HG03378 (cell line): Measurements from ENCODE around the gene CTPS1.
A peak's percentile ranks its signal among the peaks of the same experiment; 100 is the strongest.

Experiments used
- ATAC-seq: cut with Tn5 transposase; IDR thresholded peaks from one replicate; pipeline ENCODE4 v1.9.1; 2021; ENCODE audit warnings: mild to moderate bottlenecking, moderate library complexity; ENCODE audit not compliant: unreplicated experiment

The CTPS1 gene

GRCh38 chr1:40988280-40988679 lies 8.8 kb downstream of the CTPS1 start:
- ATAC-seq: no peak

DNA sequence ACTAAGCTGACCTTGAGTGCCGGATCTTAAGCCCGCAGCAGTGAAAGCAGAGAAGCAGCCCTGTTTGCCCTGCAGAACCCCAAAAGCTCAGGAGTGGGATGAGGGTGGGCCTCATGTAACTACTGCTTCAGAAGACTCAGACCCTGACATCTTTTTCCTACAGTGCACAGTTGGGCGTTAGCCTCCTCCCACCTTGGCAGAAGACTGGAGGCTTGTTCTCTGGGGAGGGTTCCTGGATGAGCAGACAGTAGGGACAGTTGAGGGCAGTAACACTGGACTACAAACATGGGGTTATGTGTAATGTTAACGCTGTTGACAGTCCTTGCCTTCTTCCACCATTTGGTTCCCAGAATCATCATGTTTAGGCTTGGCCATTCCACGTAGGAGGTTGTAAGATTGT lies 9.6 kb downstream of the CTPS1 start:
- no peak for ATAC-seq

DNA sequence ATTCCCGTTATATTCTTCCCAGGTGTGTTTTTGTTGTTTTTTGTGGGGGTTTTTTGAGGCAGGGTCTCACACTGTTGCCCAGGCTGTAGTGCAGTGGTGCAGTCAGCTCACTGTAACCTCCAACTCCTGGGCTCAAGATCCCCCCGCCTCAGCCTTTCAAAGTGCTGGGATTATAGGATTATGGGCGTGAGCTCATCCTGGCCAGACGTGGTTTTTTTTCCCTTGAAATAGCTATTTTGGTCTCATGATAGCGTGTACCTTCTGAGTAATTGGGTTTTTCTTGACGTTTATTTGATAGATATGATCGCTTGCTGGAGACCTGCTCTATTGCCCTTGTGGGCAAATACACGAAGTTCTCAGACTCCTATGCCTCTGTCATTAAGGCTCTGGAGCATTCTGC lies 17.6 kb downstream of the CTPS1 start:
- ATAC-seq: no peak

DNA sequence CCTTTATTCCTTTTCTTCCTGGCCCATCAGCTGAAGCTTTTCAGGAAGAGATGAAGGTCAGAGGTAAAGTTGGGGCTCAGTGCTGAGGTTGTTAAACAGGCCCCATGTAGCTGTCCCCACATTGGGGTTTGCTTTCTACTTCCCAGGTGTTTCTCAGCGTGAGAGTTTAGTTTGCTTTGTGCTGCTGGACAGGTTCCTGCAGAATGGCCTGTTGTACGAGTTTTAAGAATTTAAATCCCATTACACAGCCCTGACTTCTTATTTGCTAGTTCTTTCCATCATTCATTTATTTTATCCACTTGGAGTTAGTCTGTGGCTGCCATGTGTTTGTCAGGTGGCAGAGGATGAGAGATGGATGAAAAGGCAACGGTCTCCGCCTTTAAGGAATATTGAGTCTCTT lies 19.2 kb downstream of the CTPS1 start:
- ATAC-seq: no peak

GRCh38 chr1:41003127-41003639 lies 23.7 kb downstream of the CTPS1 start:
- ATAC-seq: peak; percentile 5

DNA sequence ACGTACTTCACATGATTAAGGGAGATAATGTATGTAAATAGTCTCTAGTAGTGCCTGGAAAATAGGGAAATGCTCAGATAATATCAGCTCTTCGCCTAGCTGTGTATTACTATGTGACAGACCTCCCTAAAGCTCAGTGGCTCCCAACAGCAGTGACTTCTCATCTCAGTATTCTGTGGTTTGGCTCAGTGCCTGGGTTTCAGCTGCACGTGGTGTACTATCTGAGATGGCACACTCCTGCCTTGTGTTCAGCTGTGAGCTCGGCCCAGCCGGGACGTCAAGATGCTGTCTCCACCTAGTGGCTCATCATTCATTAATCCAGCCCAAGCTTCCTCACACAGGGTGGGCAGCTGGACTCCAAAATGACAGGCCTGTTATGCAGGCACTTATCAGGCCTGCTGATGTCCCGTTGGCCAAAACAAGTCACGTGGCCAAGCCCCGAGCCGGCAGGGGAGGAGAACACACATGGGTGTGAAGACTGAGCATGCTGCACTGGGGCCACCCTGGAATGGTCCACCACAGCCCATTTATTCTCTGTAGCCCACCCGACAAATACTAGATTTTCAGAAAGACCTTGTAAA lies 24.2 kb downstream of the CTPS1 start:
- peak; percentile 90 for ATAC-seq

DNA sequence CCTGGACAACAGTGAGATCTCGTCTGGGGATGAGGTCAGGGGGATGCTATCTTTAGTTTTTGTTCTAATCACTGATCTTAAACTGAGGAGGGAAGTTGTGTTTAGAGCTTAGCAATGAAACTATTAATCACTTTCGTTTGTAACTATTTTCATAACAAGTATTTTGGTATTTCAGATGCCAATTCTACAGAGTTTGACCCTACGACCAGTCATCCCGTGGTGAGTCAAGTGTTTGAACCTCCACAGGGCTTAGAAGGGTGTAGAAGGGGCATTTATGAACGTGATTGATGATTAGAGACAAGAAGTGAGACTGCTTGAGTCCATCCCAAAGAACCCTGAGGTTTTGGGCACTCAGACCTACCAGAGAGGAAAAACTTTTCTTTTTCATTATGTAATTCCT lies 26.4 kb downstream of the CTPS1 start:
- ATAC-seq: no peak

- no peak for ATAC-seq
These were observed 27.7 kb downstream of the CTPS1 start for GRCh38 chr1:41006942-41007865.

DNA sequence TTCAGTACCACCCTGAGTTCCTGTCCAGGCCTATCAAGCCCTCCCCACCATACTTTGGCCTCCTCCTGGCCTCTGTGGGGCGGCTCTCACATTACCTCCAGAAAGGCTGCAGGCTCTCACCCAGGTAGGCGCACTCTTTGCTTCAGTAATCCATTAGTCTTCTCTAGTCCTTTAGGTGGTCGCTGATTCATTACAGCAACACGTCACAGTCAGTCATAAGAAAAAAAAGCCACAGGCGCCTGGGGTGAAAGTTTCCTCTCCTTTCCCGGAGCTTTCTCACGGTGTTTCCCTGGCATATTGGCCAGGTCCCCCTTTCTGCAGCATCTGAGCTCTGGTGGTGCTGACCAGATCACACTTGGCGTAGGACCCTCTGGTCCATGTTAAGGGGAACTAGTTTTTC lies 30.0 kb downstream of the CTPS1 start:
- ATAC-seq: no peak

GRCh38 chr1:41010345-41010744 lies 30.8 kb downstream of the CTPS1 start:
- no peak for ATAC-seq

GRCh38 chr1:41013024-41013423 lies 33.5 kb downstream of the CTPS1 start:
- ATAC-seq: no peak

GRCh38 chr1:41013796-41014195 lies 34.3 kb downstream of the CTPS1 start:
- no peak for ATAC-seq

- ATAC-seq: no peak
These were observed 35.4 kb downstream of the CTPS1 start for GRCh38 chr1:41014871-41015270.

DNA sequence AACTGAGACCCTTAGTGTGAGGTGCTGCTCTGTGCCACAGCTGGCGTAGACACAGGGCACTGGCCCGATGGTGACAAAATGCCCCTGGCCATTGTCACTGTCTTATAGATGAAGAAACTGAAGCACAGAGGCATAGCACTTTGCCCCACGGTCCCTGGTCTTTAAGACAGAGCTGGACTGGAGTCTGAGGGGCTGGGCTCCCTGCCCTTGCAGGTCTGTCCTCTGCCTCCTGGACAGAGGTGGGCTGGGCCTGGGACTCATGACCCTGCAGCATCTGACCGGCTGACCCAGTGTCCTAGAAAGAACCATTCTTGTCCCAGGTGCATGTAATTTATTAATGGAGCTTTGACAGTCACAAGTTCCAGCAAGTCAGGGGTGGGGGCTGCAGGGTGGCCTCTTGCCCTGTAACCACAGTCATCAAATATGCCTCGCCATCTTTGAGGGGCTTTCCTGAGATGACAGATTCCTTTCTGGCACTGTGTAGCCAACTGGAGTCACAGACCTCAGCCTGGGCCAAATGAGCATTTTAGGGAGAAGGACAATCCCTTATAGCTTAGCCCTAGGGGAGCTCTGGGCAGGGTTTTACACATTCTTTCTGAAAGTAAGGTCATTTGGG lies 35.9 kb downstream of the CTPS1 start:
- no peak for ATAC-seq

- ATAC-seq: no peak
These were observed 36.5 kb downstream of the CTPS1 start for GRCh38 chr1:41015897-41016470.

DNA sequence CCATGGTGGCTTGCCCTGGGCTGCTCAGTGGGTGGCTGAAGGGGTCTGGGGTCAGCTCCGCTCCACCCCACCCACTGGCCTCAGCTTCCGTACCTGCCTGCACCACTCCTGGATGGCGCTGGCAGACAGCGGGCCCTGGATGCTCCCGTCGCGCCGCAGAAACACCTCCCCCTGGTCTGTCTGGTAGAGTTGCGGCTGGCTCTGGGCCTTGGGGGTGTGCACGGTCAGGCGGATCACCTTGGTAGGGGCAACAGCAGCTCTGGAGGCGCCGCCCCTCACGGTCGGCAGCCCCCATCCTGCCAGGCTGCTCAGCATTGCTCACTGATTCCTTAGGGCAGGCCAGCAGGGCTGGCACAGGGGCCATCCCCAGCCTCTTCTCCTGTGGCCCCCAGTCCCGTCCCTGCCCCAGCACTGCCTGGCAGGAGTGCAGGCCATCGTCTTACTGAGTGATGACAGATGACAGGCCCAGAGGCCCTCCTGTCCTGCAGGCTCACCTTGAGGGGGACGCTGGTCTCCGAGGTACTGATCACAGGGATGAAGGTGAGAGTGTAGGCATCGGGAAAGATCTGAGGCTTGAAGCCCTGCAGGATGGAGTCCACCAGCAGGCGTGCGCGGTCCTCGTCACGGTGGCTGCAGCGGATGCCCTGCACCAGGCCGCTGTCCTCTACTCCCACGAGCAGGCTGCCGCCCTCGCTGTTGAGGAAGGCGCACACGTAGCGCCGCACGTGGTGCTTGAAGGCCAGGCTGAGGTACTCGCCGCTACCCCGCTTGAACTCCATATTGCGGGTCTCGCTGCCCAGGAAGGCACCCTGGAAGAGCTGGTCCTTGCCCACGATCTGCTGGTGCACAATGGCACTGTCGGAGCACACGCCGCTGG lies 37.9 kb downstream of the CTPS1 start:
- no peak for ATAC-seq

DNA sequence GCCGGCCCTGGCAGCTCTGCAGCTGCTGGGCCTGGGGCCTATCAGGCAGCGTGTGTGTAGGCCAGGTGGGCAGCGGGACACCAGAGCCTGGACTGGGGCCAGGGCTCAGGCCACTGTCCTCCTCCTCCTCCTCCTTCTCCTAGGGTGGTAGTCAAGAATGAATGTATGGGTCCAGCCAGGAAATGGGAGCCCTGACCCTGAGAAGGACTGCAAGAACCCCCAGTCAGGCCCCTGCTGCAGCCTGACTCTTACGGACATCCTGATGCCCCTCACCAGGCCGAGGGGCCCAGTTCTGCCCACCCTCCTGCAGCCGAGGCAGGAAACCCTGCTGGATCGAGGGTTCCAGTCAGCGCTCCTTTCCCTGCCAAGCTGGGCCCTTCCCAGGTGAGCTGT lies 38.5 kb downstream of the CTPS1 start:
- ATAC-seq: no peak

DNA sequence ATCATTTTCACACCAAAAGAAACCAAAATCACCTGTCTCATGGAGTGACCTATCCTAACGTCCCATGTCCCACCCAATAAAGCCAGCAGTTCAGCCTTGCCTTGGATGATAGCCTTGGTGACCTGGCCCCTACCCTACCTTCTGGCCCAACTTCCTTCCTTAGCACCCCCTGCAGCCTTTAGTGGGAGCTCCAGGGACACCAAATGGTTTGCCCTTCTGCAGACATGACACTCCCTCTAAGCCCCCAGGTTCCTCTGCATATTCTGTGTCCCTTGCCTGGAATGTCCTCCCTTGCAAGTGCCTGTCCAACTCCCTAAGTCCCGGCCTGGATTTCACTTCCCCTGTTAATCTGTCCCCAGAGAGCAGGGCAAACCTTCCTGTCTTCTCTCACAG lies 39.9 kb downstream of the CTPS1 start:
- ATAC-seq: no peak

GRCh38 chr1:41020109-41020576 lies 40.6 kb downstream of the CTPS1 start:
- no peak for ATAC-seq

- no peak for ATAC-seq
These were observed 41.2 kb downstream of the CTPS1 start for GRCh38 chr1:41020654-41021053.
